Stomach (tissue), 9 donors: ENCODE results near the gene RAET1G. TPM values are rescaled to one million over a fixed set of nuclear protein-coding genes. Genes with fewer than 3 reads are reported as not detected.

Experiments used
- DNase-seq, 2 donors: peaks; one replicate each; pipeline versions ENCODE4 v3.0.0 to v3.0.0-alpha.2; 2013 to 2019
- H3K27ac ChIP-seq, 5 donors: fragments of 200-600 bp in 4 of 5; sonication (generic) in 4 of 5; one replicate each; pipeline ENCODE4 v1.5.1; 2013 to 2019; ENCODE audit warnings: mild to moderate bottlenecking in 1 of 5, moderate library complexity in 1 of 5
- H3K27me3 ChIP-seq, 3 donors: fragments of 200-600 bp; sonication (generic); one replicate each; pipeline ENCODE4 v1.5.1; 2017 to 2019; ENCODE audit warnings: mixed run types in 1 of 3
- H3K36me3 ChIP-seq, 4 donors: fragments of 200-600 bp; sonication (generic); 1 replicate in 3 of 4; 2 replicates in 1 of 4; pipeline ENCODE4 v1.5.1; 2016 to 2019
- H3K4me1 ChIP-seq, 4 donors: fragments of 200-600 bp; sonication (generic); one replicate each; pipeline ENCODE4 v1.5.1; 2016 to 2019
- H3K4me3 ChIP-seq, 4 donors: fragments of 200-600 bp; sonication (generic) in 3 of 4; one replicate each; pipeline ENCODE4 v1.5.1; 2016 to 2019; ENCODE audit warnings: mild to moderate bottlenecking in 1 of 4
- H3K9me3 ChIP-seq, 4 donors: fragments of 200-600 bp; sonication (generic); one replicate each; pipeline ENCODE4 v1.5.1; 2016 to 2019
- EP300 ChIP-seq: sonication (generic); formaldehyde crosslinking; IDR thresholded peaks from one replicate; pipeline ENCODE4 v1.6.1; 2017; ENCODE audit warnings: antibody characterized with exemption
- POLR2A ChIP-seq, 4 donors: fragments of 450-650 bp; IDR thresholded peaks; one replicate each; pipeline ENCODE4 v1.6.1; 2016; ENCODE audit warnings: antibody characterized with exemption in 4 of 4, control low read depth in 2 of 4, mild to moderate bottlenecking in 1 of 4, moderate library complexity in 1 of 4
- POLR2AphosphoS5 ChIP-seq, 3 donors: sonication (generic); formaldehyde crosslinking; IDR thresholded peaks; one replicate each; pipeline ENCODE4 v1.6.1; 2016; ENCODE audit warnings: antibody characterized with exemption in 3 of 3
- WGBS, 5 donors: extraction: QIAGEN DNeasy Blood & Tissue Kit in 3 of 5; methylation state at CpG; one replicate each; pipeline versions ENCODE4 v1.1.5 to v1.1.7; 2013 to 2018; 5-methylcytosine and 5-hydroxymethylcytosine counted together
- intact Hi-C: fragments of 100-400 bp; cut with DNase I; formaldehyde crosslinking; loops from one replicate; pipeline ENCODE4 v1.15.1; 2023; ENCODE audit warnings: low total_unique reads
- polyA plus RNA-seq, 3 donors: library from polyadenylated mRNA; stranded (reverse); fragments of 200-250 nt; gene quantifications; one replicate each; pipeline ENCODE4 v1.2.3, GENCODE V29; 2013
- total RNA-seq, 5 donors: library from RNA; depleted of rRNA; stranded (reverse); fragments of >200 nt; gene quantifications; one replicate each; pipeline versions ENCODE4 v1.1.0 to v1.2.3, GENCODE V29; 2014 to 2016
- TF ChIP-seq, protein P1 (sequence below), 7 experiments: fragments of 450-650 bp in 4 of 7; fragments of 200-600 bp in 3 of 7; sonication (generic) in 3 of 7; IDR thresholded peaks; one replicate each; pipeline ENCODE4 v1.5.1; 2016 to 2019; ENCODE audit warnings: antibody characterized with exemption in 7 of 7, control low read depth in 2 of 7, mild to moderate bottlenecking in 1 of 7
- donor health status: healthy with polysubstance abuse.
- donor health status: Bipolar disorder and iron deficiency.
- donor health status: healthy.

RAET1G gene
- total and polyA plus RNA-seq, 8 donors, result 0.89 to 3.1 TPM; not detected in 6

DNA sequence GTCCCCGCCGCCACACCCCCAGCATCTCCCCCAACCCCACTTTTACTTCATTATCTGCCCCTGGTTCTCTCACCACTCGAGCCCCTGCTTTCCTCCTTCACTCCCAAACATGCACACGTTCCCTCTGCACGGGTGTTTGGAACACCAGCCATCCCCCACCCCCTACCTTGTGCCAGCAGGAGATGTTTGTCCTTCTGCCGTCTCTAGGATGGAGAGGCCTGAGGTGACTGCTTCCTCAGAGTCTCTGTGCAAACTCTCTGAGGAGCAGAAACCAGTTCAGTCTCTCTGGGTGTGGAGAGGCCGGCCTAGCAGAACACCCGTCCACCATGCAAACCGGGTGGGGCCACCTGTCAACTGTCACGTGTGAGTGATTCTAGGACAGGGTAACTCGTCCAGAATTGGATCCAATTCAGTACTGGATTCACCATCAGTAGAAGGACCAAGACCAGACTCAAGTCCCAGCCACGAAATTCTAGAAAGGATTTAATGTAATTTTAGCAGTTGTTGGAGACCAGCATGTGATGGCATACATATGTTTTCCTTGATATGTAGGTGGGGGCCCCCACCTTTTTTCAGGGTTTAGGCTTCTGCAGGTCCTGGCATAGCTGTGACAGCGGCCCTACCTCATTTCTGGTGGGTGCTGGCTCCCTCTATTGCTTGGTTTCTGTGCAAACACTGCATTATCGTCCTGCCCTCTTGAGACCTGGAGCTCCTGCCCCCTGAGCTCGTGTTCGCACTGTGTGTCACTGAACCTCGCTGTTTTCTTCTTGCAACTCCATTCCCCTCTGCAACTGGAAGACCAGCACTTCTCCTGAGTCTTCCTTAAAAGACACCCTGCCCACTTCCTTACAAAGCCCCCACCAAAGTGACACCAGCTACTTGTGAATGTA is 24.8 kb downstream of the RAET1G start, which contains the start of gene RAET1E:
TSS of gene RAET1E (minus strand) at position 259 of the 890 bp plus-strand sequence. CDS start 7,212 bp downstream, outside the sequence.
- H3K27ac ChIP-seq, result peak within 1 kb of the TSS; percentile 51 to 87 (median 83)
- no peaks in the 10 kb centered on the region for H3K36me3 ChIP-seq
- H3K4me3 ChIP-seq, result peak within 1 kb of the TSS; percentile 28 to 34 (median 31)
- TF ChIP-seq POLR2A (IDR thresholded peaks at IDR 0.05) (no peak), EP300 (no peak), POLR2AphosphoS5 (IDR thresholded peaks at IDR 0.05) (no peak)
- TF ChIP-seq, protein P1, sequence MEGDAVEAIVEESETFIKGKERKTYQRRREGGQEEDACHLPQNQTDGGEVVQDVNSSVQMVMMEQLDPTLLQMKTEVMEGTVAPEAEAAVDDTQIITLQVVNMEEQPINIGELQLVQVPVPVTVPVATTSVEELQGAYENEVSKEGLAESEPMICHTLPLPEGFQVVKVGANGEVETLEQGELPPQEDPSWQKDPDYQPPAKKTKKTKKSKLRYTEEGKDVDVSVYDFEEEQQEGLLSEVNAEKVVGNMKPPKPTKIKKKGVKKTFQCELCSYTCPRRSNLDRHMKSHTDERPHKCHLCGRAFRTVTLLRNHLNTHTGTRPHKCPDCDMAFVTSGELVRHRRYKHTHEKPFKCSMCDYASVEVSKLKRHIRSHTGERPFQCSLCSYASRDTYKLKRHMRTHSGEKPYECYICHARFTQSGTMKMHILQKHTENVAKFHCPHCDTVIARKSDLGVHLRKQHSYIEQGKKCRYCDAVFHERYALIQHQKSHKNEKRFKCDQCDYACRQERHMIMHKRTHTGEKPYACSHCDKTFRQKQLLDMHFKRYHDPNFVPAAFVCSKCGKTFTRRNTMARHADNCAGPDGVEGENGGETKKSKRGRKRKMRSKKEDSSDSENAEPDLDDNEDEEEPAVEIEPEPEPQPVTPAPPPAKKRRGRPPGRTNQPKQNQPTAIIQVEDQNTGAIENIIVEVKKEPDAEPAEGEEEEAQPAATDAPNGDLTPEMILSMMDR (IDR thresholded peaks at IDR 0.05), result no peak
- no peaks in the 10 kb centered on the region for H3K27me3 ChIP-seq
- WGBS, 5 donors, result 60 to 73% (median 66%) methylated on average over 17 of the region's 17 CpGs
- H3K4me1 ChIP-seq, result peaks cover 30 to 39% (median 35%) of the 10 kb centered on the region in 4 donors
- intact Hi-C loops, result no loop called here
- no peaks in the 10 kb centered on the region for H3K9me3 ChIP-seq
- DNase-seq, result no peak

DNA sequence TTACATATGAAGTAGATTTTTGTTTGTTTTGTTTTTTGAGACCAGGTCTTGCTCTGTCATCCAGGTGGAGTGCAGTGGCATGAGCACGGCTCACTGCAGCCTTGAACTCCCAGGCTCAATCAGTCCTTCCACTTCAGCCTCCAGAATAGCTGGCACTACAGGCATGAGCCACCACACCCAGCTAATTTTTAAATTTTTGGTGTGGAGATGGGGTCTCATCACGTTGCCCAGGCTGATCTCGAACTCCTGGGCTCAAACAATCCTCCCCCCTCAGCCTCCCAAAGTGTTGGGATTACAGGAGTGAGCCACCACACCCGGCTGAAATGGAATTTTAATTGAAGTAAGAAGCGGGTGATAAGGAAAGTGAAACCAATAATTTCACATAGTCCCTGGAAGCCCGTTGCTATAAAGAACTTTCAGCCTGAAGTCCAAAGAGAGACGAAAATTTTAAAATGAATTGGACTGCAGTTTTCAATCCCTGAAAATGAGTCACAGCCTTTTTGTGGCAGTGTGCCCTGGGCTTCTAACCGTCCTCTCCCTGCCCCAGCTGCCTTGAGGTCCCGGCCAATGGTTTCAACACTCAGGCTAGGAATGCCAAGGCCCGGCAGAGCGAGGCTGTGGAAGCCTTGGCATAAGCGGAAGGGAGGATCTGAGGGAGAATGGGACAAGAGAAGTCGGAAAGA is 25.8 kb downstream of the RAET1G start:
- intact Hi-C loops, result no loop called here
- TF ChIP-seq POLR2AphosphoS5 (IDR thresholded peaks at IDR 0.05), result peak; percentile 46 to 74 (median 61)
- no peak for TF ChIP-seq EP300
- 24 to 43% (median 35%) methylated on average over 13 of the region's 13 CpGs for WGBS, 5 donors

DNA sequence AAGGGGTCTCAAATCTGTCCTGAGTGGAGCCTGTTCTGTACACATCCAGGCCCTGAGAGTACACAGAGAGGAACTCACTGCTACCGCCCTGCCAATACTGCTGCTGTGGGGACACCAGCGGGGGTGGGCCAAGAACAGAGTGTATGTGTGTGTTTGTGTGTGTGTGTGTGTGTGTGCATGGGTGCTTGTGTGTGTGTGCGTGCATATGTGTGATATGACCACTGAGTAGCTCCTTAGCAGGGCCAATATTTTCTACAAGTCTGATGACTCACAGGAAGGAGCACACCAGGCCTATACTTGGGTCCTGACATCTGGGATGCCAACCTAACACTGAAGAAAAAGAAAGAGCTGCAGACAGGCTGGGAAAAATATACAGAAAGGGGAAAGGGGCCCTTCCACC is 26.4 kb downstream of the RAET1G start:
- intact Hi-C loops, result no loop called here
- WGBS, 5 donors, result 77 to 90% (median 84%) methylated on average over 3 of the region's 3 CpGs
- H3K27me3 ChIP-seq, result no peaks in the 10 kb centered on the region
- H3K4me3 ChIP-seq, result no peak overlapping the region
- H3K36me3 ChIP-seq, result no peaks in the 10 kb centered on the region
- H3K4me1 ChIP-seq, result peaks cover 30 to 39% (median 35%) of the 10 kb centered on the region in 4 donors
- TF ChIP-seq POLR2A (IDR thresholded peaks at IDR 0.05) (no peak), POLR2AphosphoS5 (IDR thresholded peaks at IDR 0.05) (no peak), EP300 (no peak)
- TF ChIP-seq, protein P1 (IDR thresholded peaks at IDR 0.05), result no peak
- no peak for DNase-seq
- peak overlapping the region in 4 of 5 donors; percentile 76 to 87 (median 84) for H3K27ac ChIP-seq
- no peaks in the 10 kb centered on the region for H3K9me3 ChIP-seq

More for the DNA sequence above, 25.8 kb downstream of the RAET1G start:
- Histone ChIP-seq H3K4me3 (peak overlapping the region; percentile 28 to 34 (median 31)), H3K27me3 (no peaks in the 10 kb centered on the region), H3K9me3 (no peaks in the 10 kb centered on the region), H3K36me3 (no peaks in the 10 kb centered on the region), H3K27ac (peak overlapping the region; percentile 51 to 87 (median 83)), H3K4me1 (peaks cover 30 to 39% (median 35%) of the 10 kb centered on the region in 4 donors)
- DNase-seq, result peak; percentile 48 to 78

DNA sequence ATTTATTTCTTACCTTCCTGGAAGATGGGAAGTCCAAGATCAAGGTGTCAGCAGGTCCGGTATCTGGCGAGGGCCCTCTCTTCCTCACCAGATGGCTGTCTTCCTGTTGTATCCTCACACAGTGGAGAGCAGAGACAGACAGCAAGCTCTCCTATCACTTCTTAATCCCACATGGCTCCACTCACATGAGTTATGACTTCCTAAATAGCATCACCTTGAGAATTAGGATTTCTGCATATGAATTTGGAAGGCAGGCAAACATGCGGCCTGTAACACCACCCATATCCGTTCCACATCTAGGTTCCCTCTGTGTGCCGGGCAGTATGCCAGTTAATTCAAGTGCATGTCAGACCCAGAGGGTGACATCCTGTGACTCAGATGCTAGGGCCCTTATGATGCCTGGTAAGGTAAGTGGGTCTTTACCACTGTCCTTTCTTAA is 27.1 kb downstream of the RAET1G start:
- Histone ChIP-seq H3K4me1 (peaks cover 30 to 41% (median 36%) of the 10 kb centered on the region in 4 donors), H3K27me3 (no peaks in the 10 kb centered on the region), H3K9me3 (no peaks in the 10 kb centered on the region), H3K36me3 (no peaks in the 10 kb centered on the region), H3K27ac (peak overlapping the region; percentile 59 to 87 (median 77)), H3K4me3 (no peak overlapping the region)
- no peak for DNase-seq
- intact Hi-C loops, result no loop called here
- WGBS, 5 donors, result 38 to 56% (median 43%) methylated on average over 5 of the region's 5 CpGs
- TF ChIP-seq, protein P1 (IDR thresholded peaks at IDR 0.05), result no peak
- TF ChIP-seq EP300 (no peak), POLR2A (IDR thresholded peaks at IDR 0.05) (no peak), POLR2AphosphoS5 (IDR thresholded peaks at IDR 0.05) (no peak)
